Heart right ventricle (tissue), 16 donors: Measurements from ENCODE around the gene DNAH8. TPM values are rescaled to one million over a fixed set of nuclear protein-coding genes. Genes with fewer than 3 reads are reported as not detected.

Experiments
- ATAC-seq, 8 donors: fragments of 200-7000 bp; cut with Tn5 transposase; one replicate each; pipeline ENCODE4 v1.9.1; 2020; ENCODE audit warnings: mild to moderate bottlenecking in 8 of 8, moderate library complexity in 8 of 8, moderate number of reproducible peaks in 1 of 8
- DNase-seq, 2 donors: peaks; one replicate each; pipeline ENCODE4 v3.0.0-alpha.2; 2020
- H3K27ac ChIP-seq, 10 donors: fragments of 200-600 bp; sonication (generic) in 2 of 10; one replicate each; pipeline versions ENCODE4 v1.5.0 to v1.8.0; 2020 to 2022; ENCODE audit warnings: mild to moderate bottlenecking in 3 of 10
- H3K27me3 ChIP-seq, 7 donors: fragments of 200-600 bp; one replicate each; pipeline ENCODE4 v1.8.0; 2021 to 2022; ENCODE audit warnings: mild to moderate bottlenecking in 2 of 7
- H3K36me3 ChIP-seq, 9 donors: fragments of 200-600 bp; sonication (generic) in 1 of 9; one replicate each; pipeline versions ENCODE4 v1.5.0 to v1.8.0; 2020 to 2022; ENCODE audit warnings: mild to moderate bottlenecking in 2 of 9
- H3K4me1 ChIP-seq, 9 donors: fragments of 200-600 bp; sonication (generic) in 1 of 9; one replicate each; pipeline versions ENCODE4 v1.5.0 to v1.8.0; 2020 to 2022; ENCODE audit warnings: mild to moderate bottlenecking in 4 of 9
- H3K4me3 ChIP-seq, 10 donors: fragments of 200-600 bp; sonication (generic) in 2 of 10; one replicate each; pipeline versions ENCODE4 v1.5.0 to v1.8.0; 2020 to 2022; ENCODE audit warnings: mild to moderate bottlenecking in 7 of 10, moderate library complexity in 2 of 10
- H3K9me3 ChIP-seq, 11 donors: fragments of 200-600 bp in 10 of 11; sonication (generic) in 2 of 11; one replicate each; pipeline versions ENCODE4 v1.5.0 to v1.8.0; 2013 to 2022; ENCODE audit warnings: mild to moderate bottlenecking in 2 of 11, control low read depth in 1 of 11, moderate library complexity in 1 of 11
- WGBS, 2 donors: extraction: QIAGEN DNeasy Blood & Tissue Kit; methylation state at CpG; one replicate each; pipeline ENCODE4 v1.1.7; 2013; ENCODE audit warnings: inconsistent platforms in 1 of 2; 5-methylcytosine and 5-hydroxymethylcytosine counted together
- intact Hi-C, 10 donors: fragments of 100-400 bp; cut with DNase I; formaldehyde crosslinking; loops; one replicate each; pipeline versions ENCODE4 v1.11.1 to v1.14.2; 2022
- polyA plus RNA-seq, 2 donors: library from polyadenylated mRNA; stranded (reverse); fragments of 200-250 nt; gene quantifications; one replicate each; pipeline ENCODE4 v1.2.3, GENCODE V29; 2013
- total RNA-seq, 10 donors: library from RNA; stranded (reverse); fragmentation: NEBNext Ultra II Directional in 3 of 10; extraction: Animal tissue kit (Norgen Biotek cat#: 25700) in 3 of 10; gene quantifications; one replicate each; pipeline versions ENCODE4 v1.2.1 to v1.2.4, GENCODE V29; 2021 to 2023
- TF ChIP-seq, protein P1 (sequence below), 9 donors: fragments of 200-600 bp; sonication (generic) in 2 of 9; IDR thresholded peaks; one replicate each; pipeline versions ENCODE4 v1.5.0 to v1.8.0; 2021 to 2022; ENCODE audit warnings: antibody characterized with exemption in 9 of 9, mild to moderate bottlenecking in 5 of 9, moderate library complexity in 1 of 9
- donor health status: Arrhythmogenic right ventricular cardiomyopathy.
- donor health status: ischemic (EF 13 %, LVEDD 7.1; RV severe dilation, severe dysfunction).
- donor health status: healthy with polysubstance abuse.
- donor health status: DM: no; HTN: yes; CAD: no.
- donor health status: DM: no; HTN: no; CAD: no.
- donor health status: ischemic (EF 25% LVEDD 6.9; RV normal size, moderate dysfunction).
- donor health status: ischemic (EF 25% LVEDD 5.7; RV mildly dilated, moderate dysfunction).
- donor health status: healthy.
- donor health status: DM: yes; HTN: yes; CAD: no.
- donor health status: Ischemic cardiomyopathy.
- donor health status: ischemic (EF 35%, LVEDD 5.7; RV mildly dilated, moderate dysfunction).
- donor health status: nonischemic (EF 11% LVEDD 7.7; RV severe dilation, severe dysfunction).
- donor health status: DM: yes; HTN: yes; CAD: no.
- donor health status: PGD.
- donor health status: ischemic (EF 29% LVEDD 5.4; RV normal size, mild dysfunction).
- donor health status: nonischemic (EF 23%, LVEDD 6.1; RV moderate dilation, normal function).

The DNAH8 gene
- total and polyA plus RNA-seq, 12 donors: 0.02 to 0.09 (median 0.03) TPM; not detected in 8

- peak overlapping the region in 5 of 10 donors; percentile 7 to 34 (median 15) for H3K27ac ChIP-seq
- H3K27me3 ChIP-seq: peaks cover 0 to 17% (median 7%) of the 10 kb centered on the region in 7 donors
- no peaks in the 10 kb centered on the region for H3K36me3 ChIP-seq
- peaks cover 0 to 18% (median 11%) of the 10 kb centered on the region in 9 donors for H3K4me1 ChIP-seq
- intact Hi-C loops: no loop called here
- ATAC-seq: peak in 6 of 8 donors; percentile 17 to 42 (median 30)
- WGBS, 2 donors: 25 to 26% methylated on average over 10 of the region's 10 CpGs
- H3K9me3 ChIP-seq: no peaks in the 10 kb centered on the region
- H3K4me3 ChIP-seq: no peak overlapping the region
- no peak for DNase-seq
- TF ChIP-seq, protein P1, sequence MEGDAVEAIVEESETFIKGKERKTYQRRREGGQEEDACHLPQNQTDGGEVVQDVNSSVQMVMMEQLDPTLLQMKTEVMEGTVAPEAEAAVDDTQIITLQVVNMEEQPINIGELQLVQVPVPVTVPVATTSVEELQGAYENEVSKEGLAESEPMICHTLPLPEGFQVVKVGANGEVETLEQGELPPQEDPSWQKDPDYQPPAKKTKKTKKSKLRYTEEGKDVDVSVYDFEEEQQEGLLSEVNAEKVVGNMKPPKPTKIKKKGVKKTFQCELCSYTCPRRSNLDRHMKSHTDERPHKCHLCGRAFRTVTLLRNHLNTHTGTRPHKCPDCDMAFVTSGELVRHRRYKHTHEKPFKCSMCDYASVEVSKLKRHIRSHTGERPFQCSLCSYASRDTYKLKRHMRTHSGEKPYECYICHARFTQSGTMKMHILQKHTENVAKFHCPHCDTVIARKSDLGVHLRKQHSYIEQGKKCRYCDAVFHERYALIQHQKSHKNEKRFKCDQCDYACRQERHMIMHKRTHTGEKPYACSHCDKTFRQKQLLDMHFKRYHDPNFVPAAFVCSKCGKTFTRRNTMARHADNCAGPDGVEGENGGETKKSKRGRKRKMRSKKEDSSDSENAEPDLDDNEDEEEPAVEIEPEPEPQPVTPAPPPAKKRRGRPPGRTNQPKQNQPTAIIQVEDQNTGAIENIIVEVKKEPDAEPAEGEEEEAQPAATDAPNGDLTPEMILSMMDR (IDR thresholded peaks at IDR 0.05): no peak
Measured at GRCh38 chr6:39062014-39062740, 347.1 kb downstream of the DNAH8 start.

- Histone ChIP-seq H3K36me3 (no peaks in the 10 kb centered on the region), H3K27me3 (peaks cover 0 to 17% (median 7%) of the 10 kb centered on the region in 7 donors), H3K27ac (peak overlapping the region in 4 of 10 donors; percentile 10 to 63 (median 29)), H3K9me3 (no peaks in the 10 kb centered on the region), H3K4me1 (peaks cover 0 to 18% (median 11%) of the 10 kb centered on the region in 9 donors), H3K4me3 (no peak overlapping the region)
- TF ChIP-seq, protein P1 (IDR thresholded peaks at IDR 0.05): no peak
- intact Hi-C loops: no loop called here
- DNase-seq (no peak), ATAC-seq (peak in 5 of 8 donors; percentile 47 to 71 (median 67))
- 7 to 29% methylated on average over 1 of the region's 1 CpG for WGBS, 2 donors
Measured at GRCh38 chr6:39063526-39063925, 348.4 kb downstream of the DNAH8 start.

GRCh38 chr6:39065561-39065960, 350.4 kb downstream of the DNAH8 start:
- H3K36me3 ChIP-seq: no peaks in the 10 kb centered on the region
- ATAC-seq (peak in 1 of 8 donors; percentile 46), DNase-seq (no peak)
- intact Hi-C loops: no loop called here
- TF ChIP-seq, protein P1 (IDR thresholded peaks at IDR 0.05): no peak
- H3K9me3 ChIP-seq: no peaks in the 10 kb centered on the region
- H3K4me1 ChIP-seq: peaks cover 0 to 18% (median 11%) of the 10 kb centered on the region in 9 donors
- H3K4me3 ChIP-seq: no peak overlapping the region
- WGBS, 2 donors: 62 to 75% methylated on average over 8 of the region's 8 CpGs
- H3K27me3 ChIP-seq: peaks cover 0 to 17% (median 0%) of the 10 kb centered on the region in 7 donors
- H3K27ac ChIP-seq: no peak overlapping the region

DNA sequence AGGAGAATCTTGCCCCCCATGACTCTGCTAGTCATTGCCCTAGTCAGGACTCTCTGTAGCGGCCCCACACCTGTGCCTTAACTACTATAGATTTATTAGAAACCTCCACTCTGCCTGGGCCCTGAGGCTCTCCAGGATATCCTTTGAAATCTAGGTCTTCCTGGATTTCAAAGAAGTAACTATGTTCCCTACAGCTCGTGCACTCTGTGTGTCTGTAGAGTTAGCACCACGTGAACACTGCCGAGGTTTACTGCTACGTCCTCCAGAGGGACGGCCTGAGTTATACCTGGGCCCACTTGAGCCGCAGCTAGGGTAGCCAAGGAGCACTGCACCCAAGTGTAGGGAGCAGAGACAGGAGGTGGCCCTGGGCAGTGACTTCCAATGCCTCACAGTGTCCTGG, 353.3 kb downstream of the DNAH8 start:
- TF ChIP-seq, protein P1 (IDR thresholded peaks at IDR 0.05): no peak
- intact Hi-C loops: no loop called here
- no peak for DNase-seq

More for the DNA sequence above, 353.3 kb downstream of the DNAH8 start:
- peaks cover 0 to 6% (median under 1%) of the 10 kb centered on the region in 9 donors for H3K4me1 ChIP-seq
- no peak overlapping the region for H3K4me3 ChIP-seq
- H3K9me3 ChIP-seq: no peaks in the 10 kb centered on the region
- ATAC-seq: no peak
- H3K36me3 ChIP-seq: no peaks in the 10 kb centered on the region
- H3K27ac ChIP-seq: no peak overlapping the region
- WGBS, 2 donors: 81% methylated on average over 7 of the region's 7 CpGs
- peaks cover 0 to 24% (median 0%) of the 10 kb centered on the region in 7 donors for H3K27me3 ChIP-seq
